ENCODE measurements around the gene CSRP3.
"Not testable (repeated sequence)": the region's sequence is repeated elsewhere in the genome, so short reads cannot be mapped to it uniquely, and the experiment has no call there.

CSRP3 gene

GRCh38 chr11:19168090-19168489 lies 33.7 kb downstream of the CSRP3 start:
- no peaks in the 10 kb centered on the region for H3K27me3 ChIP-seq (replicated peaks; ENCODE audit: control insufficient read depth, insufficient read depth, low read length, poor library complexity, severe bottlenecking)
- no peak for DNase-seq
- no peak overlapping the region for H3K27ac ChIP-seq (ENCODE audit: insufficient read depth, low read length, poor library complexity, severe bottlenecking)
- H3K4me3 ChIP-seq (ENCODE audit: insufficient read depth, low read depth, low read length, poor library complexity, severe bottlenecking) = no peak overlapping the region
- peaks cover 35% of the 10 kb centered on the region for H3K36me3 ChIP-seq (ENCODE audit: control insufficient read depth, insufficient read depth, low read length)
- no peaks in the 10 kb centered on the region for H3K4me1 ChIP-seq (ENCODE audit: control insufficient read depth, insufficient read depth, low read length, poor library complexity, severe bottlenecking)
- H3K9me3 ChIP-seq (ENCODE audit: control insufficient read depth, low read length) = no peaks in the 10 kb centered on the region

GRCh38 chr11:19164881-19165280 lies 36.9 kb downstream of the CSRP3 start:
- no peaks in the 10 kb centered on the region for H3K9me3 ChIP-seq (ENCODE audit: control insufficient read depth, low read length)
- no peaks in the 10 kb centered on the region for H3K27me3 ChIP-seq (replicated peaks; ENCODE audit: control insufficient read depth, insufficient read depth, low read length, poor library complexity, severe bottlenecking)
- H3K4me3 ChIP-seq (ENCODE audit: insufficient read depth, low read depth, low read length, poor library complexity, severe bottlenecking) = no peak overlapping the region
- peaks cover 23% of the 10 kb centered on the region for H3K36me3 ChIP-seq (ENCODE audit: control insufficient read depth, insufficient read depth, low read length)
- no peak overlapping the region for H3K27ac ChIP-seq (ENCODE audit: insufficient read depth, low read length, poor library complexity, severe bottlenecking)
- no peaks in the 10 kb centered on the region for H3K4me1 ChIP-seq (ENCODE audit: control insufficient read depth, insufficient read depth, low read length, poor library complexity, severe bottlenecking)
- DNase-seq = no peak

- Histone ChIP-seq H3K4me1 (ENCODE audit: control insufficient read depth, insufficient read depth, low read length, poor library complexity, severe bottlenecking) (no peaks in the 10 kb centered on the region), H3K9me3 (ENCODE audit: control insufficient read depth, low read length) (no peaks in the 10 kb centered on the region), H3K36me3 (ENCODE audit: control insufficient read depth, insufficient read depth, low read length) (peaks cover 26% of the 10 kb centered on the region), H3K4me3 (ENCODE audit: insufficient read depth, low read depth, low read length, poor library complexity, severe bottlenecking) (no peak overlapping the region), H3K27me3 (replicated peaks; ENCODE audit: control insufficient read depth, insufficient read depth, low read length, poor library complexity, severe bottlenecking) (no peaks in the 10 kb centered on the region), H3K27ac (ENCODE audit: insufficient read depth, low read length, poor library complexity, severe bottlenecking) (no peak overlapping the region)
- DNase-seq = no peak
These were observed 37.4 kb downstream of the CSRP3 start for GRCh38 chr11:19164230-19164855.

GRCh38 chr11:19163617-19164016 lies 38.2 kb downstream of the CSRP3 start:
- H3K36me3 ChIP-seq (ENCODE audit: control insufficient read depth, insufficient read depth, low read length) = peaks cover 30% of the 10 kb centered on the region
- no peak for DNase-seq
- no peaks in the 10 kb centered on the region for H3K27me3 ChIP-seq (replicated peaks; ENCODE audit: control insufficient read depth, insufficient read depth, low read length, poor library complexity, severe bottlenecking)
- no peak overlapping the region for H3K27ac ChIP-seq (ENCODE audit: insufficient read depth, low read length, poor library complexity, severe bottlenecking)
- no peak overlapping the region for H3K4me3 ChIP-seq (ENCODE audit: insufficient read depth, low read depth, low read length, poor library complexity, severe bottlenecking)
- no peaks in the 10 kb centered on the region for H3K9me3 ChIP-seq (ENCODE audit: control insufficient read depth, low read length)
- no peaks in the 10 kb centered on the region for H3K4me1 ChIP-seq (ENCODE audit: control insufficient read depth, insufficient read depth, low read length, poor library complexity, severe bottlenecking)

GRCh38 chr11:19162951-19163505 lies 38.8 kb downstream of the CSRP3 start:
- H3K36me3 ChIP-seq (ENCODE audit: control insufficient read depth, insufficient read depth, low read length) = peaks cover 28% of the 10 kb centered on the region
- DNase-seq = no peak
- H3K9me3 ChIP-seq (ENCODE audit: control insufficient read depth, low read length) = no peaks in the 10 kb centered on the region
- no peaks in the 10 kb centered on the region for H3K27me3 ChIP-seq (replicated peaks; ENCODE audit: control insufficient read depth, insufficient read depth, low read length, poor library complexity, severe bottlenecking)
- no peak overlapping the region for H3K4me3 ChIP-seq (ENCODE audit: insufficient read depth, low read depth, low read length, poor library complexity, severe bottlenecking)
- no peak overlapping the region for H3K27ac ChIP-seq (ENCODE audit: insufficient read depth, low read length, poor library complexity, severe bottlenecking)
- no peaks in the 10 kb centered on the region for H3K4me1 ChIP-seq (ENCODE audit: control insufficient read depth, insufficient read depth, low read length, poor library complexity, severe bottlenecking)

GRCh38 chr11:19161651-19162050 lies 40.1 kb downstream of the CSRP3 start:
- no peaks in the 10 kb centered on the region for H3K9me3 ChIP-seq (ENCODE audit: control insufficient read depth, low read length)
- no peak for DNase-seq
- H3K4me3 ChIP-seq (ENCODE audit: insufficient read depth, low read depth, low read length, poor library complexity, severe bottlenecking) = no peak overlapping the region
- peaks cover 27% of the 10 kb centered on the region for H3K36me3 ChIP-seq (ENCODE audit: control insufficient read depth, insufficient read depth, low read length)
- no peaks in the 10 kb centered on the region for H3K27me3 ChIP-seq (replicated peaks; ENCODE audit: control insufficient read depth, insufficient read depth, low read length, poor library complexity, severe bottlenecking)
- H3K27ac ChIP-seq (ENCODE audit: insufficient read depth, low read length, poor library complexity, severe bottlenecking) = no peak overlapping the region
- H3K4me1 ChIP-seq (ENCODE audit: control insufficient read depth, insufficient read depth, low read length, poor library complexity, severe bottlenecking) = no peaks in the 10 kb centered on the region

GRCh38 chr11:19160847-19161246 lies 40.9 kb downstream of the CSRP3 start:
- H3K36me3 ChIP-seq (ENCODE audit: control insufficient read depth, insufficient read depth, low read length) = peaks cover 20% of the 10 kb centered on the region
- DNase-seq = no peak
- no peaks in the 10 kb centered on the region for H3K27me3 ChIP-seq (replicated peaks; ENCODE audit: control insufficient read depth, insufficient read depth, low read length, poor library complexity, severe bottlenecking)
- H3K4me3 ChIP-seq (ENCODE audit: insufficient read depth, low read depth, low read length, poor library complexity, severe bottlenecking) = no peak overlapping the region
- H3K9me3 ChIP-seq (ENCODE audit: control insufficient read depth, low read length) = no peaks in the 10 kb centered on the region
- H3K4me1 ChIP-seq (ENCODE audit: control insufficient read depth, insufficient read depth, low read length, poor library complexity, severe bottlenecking) = no peaks in the 10 kb centered on the region
- no peak overlapping the region for H3K27ac ChIP-seq (ENCODE audit: insufficient read depth, low read length, poor library complexity, severe bottlenecking)

GRCh38 chr11:19156892-19157291 lies 44.9 kb downstream of the CSRP3 start:
- no peak for DNase-seq
- Histone ChIP-seq H3K27me3 (replicated peaks; ENCODE audit: control insufficient read depth, insufficient read depth, low read length, poor library complexity, severe bottlenecking) (no peaks in the 10 kb centered on the region), H3K4me3 (ENCODE audit: insufficient read depth, low read depth, low read length, poor library complexity, severe bottlenecking) (no peak overlapping the region), H3K4me1 (ENCODE audit: control insufficient read depth, insufficient read depth, low read length, poor library complexity, severe bottlenecking) (no peaks in the 10 kb centered on the region), H3K36me3 (ENCODE audit: control insufficient read depth, insufficient read depth, low read length) (peaks cover 10% of the 10 kb centered on the region), H3K9me3 (ENCODE audit: control insufficient read depth, low read length) (no peaks in the 10 kb centered on the region), H3K27ac (ENCODE audit: insufficient read depth, low read length, poor library complexity, severe bottlenecking) (no peak overlapping the region)

GRCh38 chr11:19145319-19145718 lies 56.5 kb downstream of the CSRP3 start:
- Histone ChIP-seq H3K27me3 (replicated peaks; ENCODE audit: control insufficient read depth, insufficient read depth, low read length, poor library complexity, severe bottlenecking) (no peaks in the 10 kb centered on the region), H3K27ac (ENCODE audit: insufficient read depth, low read length, poor library complexity, severe bottlenecking) (no peak overlapping the region), H3K4me3 (ENCODE audit: insufficient read depth, low read depth, low read length, poor library complexity, severe bottlenecking) (no peak overlapping the region), H3K9me3 (ENCODE audit: control insufficient read depth, low read length) (no peaks in the 10 kb centered on the region), H3K4me1 (ENCODE audit: control insufficient read depth, insufficient read depth, low read length, poor library complexity, severe bottlenecking) (no peaks in the 10 kb centered on the region), H3K36me3 (ENCODE audit: control insufficient read depth, insufficient read depth, low read length) (peaks cover 17% of the 10 kb centered on the region)
- DNase-seq = no peak

- H3K4me3 ChIP-seq (ENCODE audit: insufficient read depth, low read depth, low read length, poor library complexity, severe bottlenecking); H3K27me3 ChIP-seq (replicated peaks; ENCODE audit: control insufficient read depth, insufficient read depth, low read length, poor library complexity, severe bottlenecking); H3K9me3 ChIP-seq (ENCODE audit: control insufficient read depth, low read length); DNase-seq; H3K36me3 ChIP-seq (ENCODE audit: control insufficient read depth, insufficient read depth, low read length); H3K4me1 ChIP-seq (ENCODE audit: control insufficient read depth, insufficient read depth, low read length, poor library complexity, severe bottlenecking); H3K27ac ChIP-seq (ENCODE audit: insufficient read depth, low read length, poor library complexity, severe bottlenecking): not testable (repeated sequence)
These were observed 64.9 kb downstream of the CSRP3 start for GRCh38 chr11:19136884-19137283.
